HepG2 (cell line): ENCODE results near the gene DHRS12. TPM values are rescaled to one million over a fixed set of nuclear protein-coding genes. Genes with fewer than 3 reads are reported as not detected.

Experiments used
- ATAC-seq: fragments of 200-7000 bp; cut with Tn5 transposase; 3 replicates; pipeline ENCODE4 v1.9.1; 2020; ENCODE audit warnings: mild to moderate bottlenecking, moderate library complexity
- BruUV-seq: library from RNA; stranded (reverse); fragments of 400-500 nt; replicated peaks from 2 replicates; lab custom pipeline; 2021; lab: Mats Ljungman, UMichigan
- CTCF ChIA-PET: fragments of 300-600 bp; formaldehyde crosslinking; extraction: SDS; loops from one replicate; lab custom pipeline; 2021; ENCODE audit warnings: low total read pairs, inconsistent platforms, low intra/inter-chr PET ratio; lab: Yijun Ruan, JAX
- POLR2A ChIA-PET: fragments of 350-600 bp; sonication (Branson Sonifier 250); formaldehyde crosslinking; loops from one replicate; lab custom pipeline; 2020; ENCODE audit warnings: antibody characterized with exemption, inconsistent platforms; lab: Yijun Ruan, JAX
- DNase-seq: peaks from one replicate; pipeline ENCODE4 v3.0.0-alpha.2; 2015; ENCODE audit warnings: low spot score
- FAIRE-seq: peaks from 3 replicates; lab custom pipeline; 2011; peaks lifted over from hg19 to GRCh38; lab: Jason Lieb, UNC
- H2AFZ ChIP-seq: one replicate; pipeline ENCODE4 v1.6.1; 2011; ENCODE audit warnings: low read length, inconsistent platforms
- H3K27ac ChIP-seq: fragments of 300-600 bp; 3 replicates; pipeline ENCODE4 v1.8.0; 2011; ENCODE audit warnings: mixed run types, mild to moderate bottlenecking, mixed read lengths, low read length, inconsistent platforms; ENCODE audit not compliant: insufficient read depth; ENCODE audit errors: extremely low read length
- H3K27me3 ChIP-seq, 2 experiments: fragments of 200-600 bp in 1 of 2; 2 replicates in 1 of 2; 3 replicates in 1 of 2; pipeline versions ENCODE4 v1.6.0 to v1.8.0; 2011; ENCODE audit warnings: low read length in 2 of 2, mild to moderate bottlenecking in 2 of 2, moderate library complexity in 2 of 2, inconsistent platforms in 1 of 2; ENCODE audit not compliant: insufficient read depth in 2 of 2, control insufficient read depth in 1 of 2
- H3K36me3 ChIP-seq, 2 experiments: fragments of 200-600 bp in 1 of 2; replicated peaks in 1 of 2; 2 replicates in 1 of 2; 3 replicates in 1 of 2; pipeline versions ENCODE4 v1.5.1 to v1.8.0; 2011; ENCODE audit warnings: low read length in 2 of 2, inconsistent platforms in 1 of 2; ENCODE audit not compliant: insufficient read depth in 2 of 2, control insufficient read depth in 1 of 2
- H3K4me1 ChIP-seq: 2 replicates; pipeline ENCODE4 v1.5.1; 2012; ENCODE audit warnings: low read length, inconsistent platforms; ENCODE audit not compliant: insufficient read depth
- H3K4me2 ChIP-seq: 2 replicates; pipeline ENCODE4 v1.6.0; 2011; ENCODE audit warnings: low read depth, low read length, inconsistent platforms
- H3K4me3 ChIP-seq, 3 experiments: fragments of 200-600 bp in 1 of 3; sonication (generic), shearing (Covaris generic) in 1 of 3; replicated peaks in 1 of 3; 2 replicates each; pipeline ENCODE4 v1.5.1; 2011 to 2016; ENCODE audit warnings: low read length in 3 of 3, inconsistent platforms in 2 of 3, low read depth in 2 of 3, mild to moderate bottlenecking in 2 of 3, control low read depth in 1 of 3, mixed read lengths in 1 of 3; ENCODE audit not compliant: insufficient read depth in 1 of 3
- H3K79me2 ChIP-seq: one replicate; pipeline ENCODE4 v1.6.1; 2011; ENCODE audit warnings: low read length, inconsistent platforms; ENCODE audit not compliant: insufficient read depth
- H3K9ac ChIP-seq: 2 replicates; pipeline ENCODE4 v1.6.0; 2011; ENCODE audit warnings: mild to moderate bottlenecking, low read depth, low read length, inconsistent platforms; ENCODE audit not compliant: insufficient read depth
- H3K9me3 ChIP-seq: 2 replicates; pipeline ENCODE4 v1.5.1; 2012; ENCODE audit warnings: mild to moderate bottlenecking, low read length
- H4K20me1 ChIP-seq: 2 replicates; pipeline ENCODE4 v1.6.0; 2011; ENCODE audit warnings: inconsistent platforms, mild to moderate bottlenecking, low read length, moderate library complexity; ENCODE audit not compliant: insufficient read depth
- ARNT ChIP-seq: fragments of 450-650 bp; IDR thresholded peaks from 2 replicates; pipeline ENCODE4 v1.6.1; 2017
- ETV6 ChIP-seq: sonication (generic); formaldehyde crosslinking; conservative IDR thresholded peaks from 2 replicates; pipeline ENCODE4 v1.4.0; 2020; ENCODE audit warnings: missing genetic modification reagents
- HNF1B ChIP-seq: sonication (generic); formaldehyde crosslinking; IDR thresholded peaks from 2 replicates; pipeline ENCODE4 v1.5.1; 2020; ENCODE audit warnings: mild to moderate bottlenecking, moderate library complexity, missing genetic modification reagents
- IKZF1 ChIP-seq: fragments of 450-650 bp; IDR thresholded peaks from 2 replicates; pipeline ENCODE4 v1.7.1; 2016
- KDM2A ChIP-seq: sonication (generic); formaldehyde crosslinking; IDR thresholded peaks from 2 replicates; pipeline ENCODE4 v1.4.0; 2020; ENCODE audit warnings: low read depth, missing genetic modification reagents, borderline replicate concordance
- KLF11 ChIP-seq: IDR thresholded peaks from 2 replicates; pipeline ENCODE4 v1.6.1; 2016; ENCODE audit warnings: missing compliant biosample characterization
- MBD4 ChIP-seq: IDR thresholded peaks from 2 replicates; pipeline ENCODE4 v1.6.1; 2012; ENCODE audit warnings: low read length, inconsistent platforms, borderline replicate concordance
- MED1 ChIP-seq: sonication (generic); formaldehyde crosslinking; IDR thresholded peaks from 2 replicates; pipeline ENCODE4 v1.4.0; 2020; ENCODE audit warnings: missing genetic modification reagents
- PHF5A ChIP-seq: IDR thresholded peaks from one replicate; pipeline ENCODE4 v1.6.1; 2018; ENCODE audit warnings: low read depth, missing genetic modification reagents; ENCODE audit not compliant: unreplicated experiment
- SRSF4 ChIP-seq: fragments of 200-400 bp; formaldehyde crosslinking; IDR thresholded peaks from one replicate; pipeline ENCODE4 v1.6.1; 2018; ENCODE audit warnings: mild to moderate bottlenecking, low read depth, low read length, moderate library complexity; ENCODE audit not compliant: poor library complexity, severe bottlenecking
- TAF15 ChIP-seq: fragments of 200-400 bp; formaldehyde crosslinking; IDR thresholded peaks from one replicate; pipeline ENCODE4 v1.6.1; 2018; ENCODE audit warnings: mild to moderate bottlenecking, low read depth, low read length; ENCODE audit not compliant: poor library complexity, severe bottlenecking
- THAP9 ChIP-seq: sonication (generic); formaldehyde crosslinking; IDR thresholded peaks from 2 replicates; pipeline ENCODE4; 2020; ENCODE audit warnings: missing genetic modification reagents, mild to moderate bottlenecking, borderline replicate concordance
- WIZ ChIP-seq: sonication (generic); formaldehyde crosslinking; IDR thresholded peaks from 2 replicates; pipeline ENCODE4 v1.5.1; 2020; ENCODE audit warnings: mild to moderate bottlenecking, missing genetic modification reagents
- ZBTB1 ChIP-seq: sonication (generic); formaldehyde crosslinking; IDR thresholded peaks from 2 replicates; pipeline ENCODE4 v1.4.0; 2020; ENCODE audit warnings: missing genetic modification reagents, borderline replicate concordance
- ZFP36 ChIP-seq: fragments of 150-350 bp; IDR thresholded peaks from 2 replicates; pipeline ENCODE4 v1.6.1; 2018; ENCODE audit warnings: borderline replicate concordance, low read length, low read depth; ENCODE audit not compliant: partially characterized antibody
- ZKSCAN1 ChIP-seq: fragments of 150-350 bp; IDR thresholded peaks from 2 replicates; pipeline ENCODE4 v1.6.1; 2014; ENCODE audit warnings: low read length
- ZNF10 ChIP-seq: sonication (generic); formaldehyde crosslinking; IDR thresholded peaks from 2 replicates; pipeline ENCODE4 v1.4.0; 2020; ENCODE audit warnings: mild to moderate bottlenecking, low read depth, missing genetic modification reagents, borderline replicate concordance
- ZNF382 ChIP-seq: sonication (generic); formaldehyde crosslinking; IDR thresholded peaks from 2 replicates; pipeline ENCODE4 v1.5.0; 2020; ENCODE audit warnings: missing genetic modification reagents, mild to moderate bottlenecking, borderline replicate concordance
- ZNF615 ChIP-seq: sonication (generic); formaldehyde crosslinking; IDR thresholded peaks from 2 replicates; pipeline ENCODE4 v1.5.0; 2020; ENCODE audit warnings: mild to moderate bottlenecking, missing genetic modification reagents, borderline replicate concordance
- ZNF782 ChIP-seq: sonication (generic); formaldehyde crosslinking; IDR thresholded peaks from 2 replicates; pipeline ENCODE4 v1.4.0; 2020; ENCODE audit warnings: missing genetic modification reagents, mild to moderate bottlenecking, borderline replicate concordance
- ZSCAN30 ChIP-seq: sonication (generic); formaldehyde crosslinking; IDR thresholded peaks from 2 replicates; pipeline ENCODE4 v1.5.0; 2020; ENCODE audit warnings: mild to moderate bottlenecking, missing genetic modification reagents
- WGBS: methylation state at CpG from one replicate; pipeline ENCODE4 v1.1.6; 2017; ENCODE audit warnings: low lambda C conversion rate; 5-methylcytosine and 5-hydroxymethylcytosine counted together
- in situ Hi-C: cut with HindIII; loops from 2 replicates; pipeline ENCODE4 v1.10.0; 2017; ENCODE audit warnings: low pct_unique_long_range_greater_than_20kb; ENCODE audit not compliant: extremely low pct_ligation_motif_present
- intact Hi-C: fragments of 100-400 bp; cut with micrococcal nuclease; formaldehyde crosslinking; loops from one replicate; pipeline ENCODE4 v1.10.0; 2022; ENCODE audit not compliant: unreplicated experiment
- polyA plus RNA-seq, 8 experiments: library from polyadenylated mRNA; depleted of rRNA in 3 of 8; stranded (reverse) in 7 of 8; unstranded in 1 of 8; fragments of >200 nt; fragmentation: Illumina TruSeq in 4 of 8; extraction: Trizol in 4 of 8; gene quantifications; 2 replicates each; pipeline versions ENCODE4 v1.2.1 to v1.2.3, GENCODE V29; 2011 to 2016; ENCODE audit warnings: low read depth in 4 of 8, missing spikeins in 1 of 8, mixed read lengths in 1 of 8; ENCODE audit not compliant: insufficient read depth in 1 of 8
- total RNA-seq, 5 experiments: library from RNA; depleted of rRNA; stranded (reverse); fragments of >200 nt; fragmentation: Illumina TruSeq; extraction: Trizol; gene quantifications; 2 replicates each; pipeline ENCODE4 v1.2.3, GENCODE V29; 2016; ENCODE audit warnings: low read depth in 1 of 5

The DHRS12 gene
- total and polyA plus RNA-seq, 2 of the 13 experiments (the other 11 are each of a cell fraction or from before 2014, with no cell fraction given) = 7.2 to 8.4 TPM

GRCh38 chr13:51742031-51742430, 61.9 kb downstream of the DHRS12 start (continued):
- TF ChIP-seq THAP9 (CRISPR knock-in tag) (no peak), PHF5A (no peak), ETV6 (CRISPR knock-in tag) (no peak), ZNF10 (CRISPR knock-in tag) (no peak), SRSF4 (no peak), MBD4 (no peak)

- Histone ChIP-seq H3K4me1 (peaks cover 16% of the 10 kb centered on the region), H3K4me2 (no peak overlapping the region), H3K27me3 (no peaks in the 10 kb centered on the region), H3K4me3 (no peak overlapping the region), H3K9me3 (no peaks in the 10 kb centered on the region), H3K36me3 (peaks cover 7 to 75% of the 10 kb centered on the region in 2 experiments; a peak in 3 of 5 replicates), H2AFZ (no peak overlapping the region), H3K27ac (no peak overlapping the region), H3K79me2 (no peaks in the 10 kb centered on the region), H4K20me1 (no peaks in the 10 kb centered on the region), H3K9ac (no peak overlapping the region)
- no peak for ATAC-seq
- intact Hi-C loops = no loop called here
- POLR2A ChIA-PET = no interaction called here
- TF ChIP-seq HNF1B (CRISPR knock-in tag) = no peak
- no peak for TF ChIP-seq KDM2A (CRISPR knock-in tag)
- no peak for TF ChIP-seq ARNT
- no peak for TF ChIP-seq KLF11 (CRISPR knock-in tag)
- TF ChIP-seq WIZ (CRISPR knock-in tag) = no peak
- no peak for TF ChIP-seq ZNF615
- no peak for TF ChIP-seq ZNF382
- TF ChIP-seq ZNF782 (CRISPR knock-in tag) = no peak
- TF ChIP-seq ZFP36 = no peak
- no peak for TF ChIP-seq ZSCAN30 (CRISPR knock-in tag)
- no peak for TF ChIP-seq ZBTB1
- TF ChIP-seq ZKSCAN1 = no peak
- TF ChIP-seq IKZF1 = no peak
- TF ChIP-seq TAF15 = no peak
- no peak for TF ChIP-seq MED1 (CRISPR knock-in tag)
- WGBS = 96% methylated on average over 5 of the region's 5 CpGs
- in situ Hi-C loops = no loop called here
- no peak for DNase-seq
- CTCF ChIA-PET = no interaction called here
- no TSS peak for BruUV-seq
- FAIRE-seq = no peak
These were observed 63.3 kb downstream of the DHRS12 start for GRCh38 chr13:51740698-51741097.
